ENCODE results near the gene PHC2. TPM values are rescaled to one million over a fixed set of nuclear protein-coding genes. Genes with fewer than 3 reads are reported as not detected.

PHC2 gene
- total RNA-seq, 1 donor from 2014 or later: 36.1 TPM

- DNase-seq: no peak
Measured at GRCh38 chr1:33330361-33330890, 100.5 kb downstream of the PHC2 start.

- no peak for DNase-seq
Measured at GRCh38 chr1:33329600-33330305, 101.1 kb downstream of the PHC2 start.

- no peak for DNase-seq
Measured at GRCh38 chr1:33328817-33329216, 102.1 kb downstream of the PHC2 start.

GRCh38 chr1:33327587-33328325 is 103.1 kb downstream of the PHC2 start:
- no peak for DNase-seq

GRCh38 chr1:33326785-33327184 is 104.1 kb downstream of the PHC2 start:
- no peak for DNase-seq

- no peak for DNase-seq
Measured at GRCh38 chr1:33324677-33325575, 106.0 kb downstream of the PHC2 start.

- no peak for DNase-seq
Measured at GRCh38 chr1:33323663-33324477, 107.0 kb downstream of the PHC2 start.

- DNase-seq: no peak
Measured at GRCh38 chr1:33322870-33323585, 107.9 kb downstream of the PHC2 start.

- no peak for DNase-seq
Measured at GRCh38 chr1:33322109-33322508, 108.8 kb downstream of the PHC2 start.

GRCh38 chr1:33321178-33321577 is 109.7 kb downstream of the PHC2 start:
- no peak for DNase-seq

- no peak for DNase-seq
Measured at GRCh38 chr1:33320619-33321165, 110.2 kb downstream of the PHC2 start, which contains the start of gene A3GALT2. TSS of gene A3GALT2 (minus strand) at chr1:33321098. CDS start at chr1:33321098, 0 bp downstream.

GRCh38 chr1:33319949-33320618 is 110.8 kb downstream of the PHC2 start:
- no peak for DNase-seq

GRCh38 chr1:33319186-33319948 is 111.5 kb downstream of the PHC2 start:
- no peak for DNase-seq

- no peak for DNase-seq
Measured at GRCh38 chr1:33317946-33318345, 112.9 kb downstream of the PHC2 start.

GRCh38 chr1:33317354-33317753 is 113.5 kb downstream of the PHC2 start:
- DNase-seq: no peak

- DNase-seq: no peak
Measured at GRCh38 chr1:33316601-33317000, 114.3 kb downstream of the PHC2 start.

GRCh38 chr1:33314416-33314815 is 116.5 kb downstream of the PHC2 start:
- DNase-seq: no peak

- DNase-seq: no peak
Measured at GRCh38 chr1:33312413-33312749, 118.5 kb downstream of the PHC2 start.

GRCh38 chr1:33311706-33312412 is 119.0 kb downstream of the PHC2 start:
- DNase-seq: no peak

Measured in skin of body (tissue), 2 donors.